ENCODE results near the gene HIPK2.

HIPK2 gene

GRCh38 chr7:139525239-139525638 lies 252.6 kb downstream of the HIPK2 start:
- DNase-seq, result no peak

GRCh38 chr7:139523968-139524815 lies 253.6 kb downstream of the HIPK2 start:
- DNase-seq, result no peak

GRCh38 chr7:139523199-139523941 lies 254.4 kb downstream of the HIPK2 start, which contains the start of gene CLEC2L:
Gene CLEC2L (plus strand): TSS chr7:139523685. CDS start chr7:139523928, 243 bp downstream.
- no peak for DNase-seq

GRCh38 chr7:139522830-139523198 lies 255.0 kb downstream of the HIPK2 start:
- no peak for DNase-seq

GRCh38 chr7:139521439-139521838 lies 256.4 kb downstream of the HIPK2 start:
- DNase-seq, result no peak

GRCh38 chr7:139515266-139515665 lies 262.5 kb downstream of the HIPK2 start:
- no peak for DNase-seq

Measured in SW 1271 (cell line).